Tibial artery (tissue), 4 donors: ENCODE data around the gene YPEL1.

Experiments
- DNase-seq, 2 donors: peaks; one replicate each; pipeline ENCODE4 v3.0.0-alpha.2; 2019
- H3K27ac ChIP-seq, 2 donors: fragments of 200-600 bp; sonication (generic) in 1 of 2; 1 replicate in 1 of 2; 2 replicates in 1 of 2; pipeline ENCODE4 v1.5.1; 2018 to 2019; ENCODE audit warnings: mild to moderate bottlenecking in 1 of 2
- H3K27me3 ChIP-seq, 2 donors: fragments of 200-600 bp; sonication (generic) in 1 of 2; one replicate each; pipeline versions ENCODE4 v1.5.1 to v1.6.0; 2016 to 2019
- H3K36me3 ChIP-seq, 3 donors: fragments of 200-600 bp; sonication (generic) in 2 of 3; one replicate each; pipeline ENCODE4 v1.5.1; 2016 to 2019; ENCODE audit warnings: mild to moderate bottlenecking in 2 of 3
- H3K4me1 ChIP-seq, 4 donors: fragments of 200-600 bp; sonication (generic) in 2 of 4; 1 replicate in 3 of 4; 2 replicates in 1 of 4; pipeline ENCODE4 v1.5.1; 2016 to 2019
- H3K4me3 ChIP-seq, 2 donors: fragments of 200-600 bp; sonication (generic) in 1 of 2; 1 replicate in 1 of 2; 2 replicates in 1 of 2; pipeline ENCODE4 v1.5.1; 2018 to 2019; ENCODE audit warnings: mild to moderate bottlenecking in 2 of 2
- H3K9me3 ChIP-seq, 3 donors: fragments of 200-600 bp; sonication (generic) in 1 of 3; one replicate each; pipeline ENCODE4 v1.5.1; 2016 to 2019
- CTCF ChIP-seq, 2 experiments: fragments of 200-600 bp in 1 of 2; fragments of 450-650 bp in 1 of 2; IDR thresholded peaks; one replicate each; pipeline ENCODE4 v1.5.1; 2017 to 2019; ENCODE audit warnings: antibody characterized with exemption in 2 of 2, mild to moderate bottlenecking in 1 of 2, moderate library complexity in 1 of 2
- intact Hi-C: fragments of 100-400 bp; cut with DNase I; formaldehyde crosslinking; loops from one replicate; pipeline ENCODE4 v1.15.0; 2023; ENCODE audit warnings: low total_unique reads

YPEL1 gene

GRCh38 chr22:21698430-21699329, 36.9 kb downstream of the YPEL1 start:
- H3K36me3 ChIP-seq, result peaks cover 37 to 87% (median 54%) of the 10 kb centered on the region in 3 donors
- intact Hi-C loops, result no loop called here

GRCh38 chr22:21697880-21698279, 37.7 kb downstream of the YPEL1 start:
- no peak for DNase-seq
- peak overlapping the region; percentile 62 to 70 for H3K27ac ChIP-seq
- intact Hi-C loops, result no loop called here
- H3K36me3 ChIP-seq, result peaks cover 41 to 87% (median 59%) of the 10 kb centered on the region in 3 donors
- TF ChIP-seq CTCF (IDR thresholded peaks at IDR 0.05), result no peak
- H3K9me3 ChIP-seq, result no peaks in the 10 kb centered on the region
- peaks cover 0 to 25% (median 12%) of the 10 kb centered on the region in 4 donors for H3K4me1 ChIP-seq
- no peaks in the 10 kb centered on the region for H3K27me3 ChIP-seq
- no peak overlapping the region for H3K4me3 ChIP-seq

More at GRCh38 chr22:21698430-21699329, 36.9 kb downstream of the YPEL1 start:
- H3K27me3 ChIP-seq, result no peaks in the 10 kb centered on the region
- no peak for TF ChIP-seq CTCF (IDR thresholded peaks at IDR 0.05)
- H3K4me3 ChIP-seq, result no peak overlapping the region
- H3K27ac ChIP-seq, result peak overlapping the region; percentile 62 to 70
- H3K9me3 ChIP-seq, result no peaks in the 10 kb centered on the region
- peaks cover 0 to 25% (median 12%) of the 10 kb centered on the region in 4 donors for H3K4me1 ChIP-seq
- peak; percentile 45 to 83 for DNase-seq

- no peaks in the 10 kb centered on the region for H3K9me3 ChIP-seq
- peaks cover 41 to 85% (median 59%) of the 10 kb centered on the region in 3 donors for H3K36me3 ChIP-seq
- no peaks in the 10 kb centered on the region for H3K27me3 ChIP-seq
- H3K27ac ChIP-seq, result peak overlapping the region; percentile 62 to 70
- intact Hi-C loops, result no loop called here
- TF ChIP-seq CTCF (IDR thresholded peaks at IDR 0.05), result no peak
- no peak for DNase-seq
- H3K4me3 ChIP-seq, result no peak overlapping the region
- H3K4me1 ChIP-seq, result peaks cover 0 to 25% (median 12%) of the 10 kb centered on the region in 4 donors
Observed at GRCh38 chr22:21697021-21697771, 38.4 kb downstream of the YPEL1 start.

GRCh38 chr22:21696115-21696514, 39.5 kb downstream of the YPEL1 start:
- intact Hi-C loops, result no loop called here

More at GRCh38 chr22:21696115-21696514, 39.5 kb downstream of the YPEL1 start:
- Histone ChIP-seq H3K36me3 (peaks cover 40 to 85% (median 66%) of the 10 kb centered on the region in 3 donors), H3K27ac (no peak overlapping the region), H3K27me3 (no peaks in the 10 kb centered on the region), H3K4me3 (no peak overlapping the region), H3K4me1 (peaks cover 0 to 25% (median 12%) of the 10 kb centered on the region in 4 donors), H3K9me3 (no peaks in the 10 kb centered on the region)
- DNase-seq, result no peak
- TF ChIP-seq CTCF (IDR thresholded peaks at IDR 0.05), result no peak
